ENCODE data around the gene SIX5.

- TF ChIP-seq CTCF (IDR thresholded peaks at IDR 0.05; ENCODE audit: low read depth, low read length) = no peak
- TF ChIP-seq EZH2phosphoT487 (IDR thresholded peaks at IDR 0.05; ENCODE audit: low read depth) = no peak
These were observed 754 bp upstream of the SIX5 start for GRCh38 chr19:45769821-45770191.

Data from OCI-LY3 (cell line).